ACHN (cell line): Measurements from ENCODE around the gene SIGLEC12.
"Not testable (repeated sequence)": the region's sequence is repeated elsewhere in the genome, so short reads cannot be mapped to it uniquely, and the experiment has no call there.

ENCODE experiments used
- DNase-seq: peaks from one replicate; pipeline ENCODE4 v3.0.0-alpha.2; 2015
- in situ Hi-C: cut with HindIII; loops from 2 replicates; pipeline ENCODE4 v1.10.0; 2017; ENCODE audit warnings: low sequenced_read_pairs, low pct_ligation_motif_present, low pct_unique_long_range_greater_than_20kb

The SIGLEC12 gene

DNA sequence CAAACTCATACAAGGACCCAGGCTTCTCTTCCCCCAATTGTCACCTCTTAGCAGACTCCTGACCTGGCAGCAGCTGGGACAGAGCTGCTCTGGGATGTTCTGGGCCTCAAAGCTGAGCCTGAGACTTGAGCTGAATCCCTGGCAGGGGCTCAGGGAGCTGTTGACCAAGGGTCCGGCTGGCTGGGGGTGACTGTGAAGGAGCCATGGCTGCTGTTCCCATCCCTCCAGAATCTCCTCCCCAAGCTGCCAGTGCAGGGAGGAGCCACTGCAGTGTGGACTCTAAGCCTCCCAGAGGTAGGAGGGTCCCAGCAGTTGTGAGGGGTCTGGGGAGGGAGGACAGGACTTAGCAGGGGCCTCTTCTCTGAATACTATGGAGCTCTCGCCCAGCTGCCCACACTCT, 27.7 kb upstream of the SIGLEC12 start:
- in situ Hi-C loops = no loop called here
- DNase-seq = no peak

DNA sequence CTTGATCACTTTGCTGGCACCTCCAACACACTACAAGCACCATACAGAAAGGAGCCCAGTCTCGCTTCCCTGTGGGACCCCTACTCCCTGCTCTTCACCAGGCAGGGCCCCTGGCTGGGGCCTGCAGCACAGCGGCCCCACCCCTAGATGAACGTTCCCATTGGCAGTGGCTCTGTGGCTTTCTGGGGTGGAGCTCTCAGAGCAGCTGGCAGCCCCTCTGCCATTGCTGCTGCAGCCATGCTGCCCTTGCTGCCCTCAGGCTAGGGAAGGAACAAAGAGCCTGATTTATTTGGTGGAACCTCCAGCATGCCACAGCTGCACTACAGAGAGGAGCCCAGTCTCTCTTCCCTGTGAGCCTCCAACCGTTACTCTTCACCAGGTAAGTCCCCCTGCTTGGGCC, 24.1 kb upstream of the SIGLEC12 start:
- DNase-seq = no peak
- in situ Hi-C loops = no loop called here

GRCh38 chr19:51524666-51525264, 23.2 kb upstream of the SIGLEC12 start:
- in situ Hi-C loops = no loop called here
- DNase-seq = no peak

- in situ Hi-C loops = no loop called here
- no peak for DNase-seq
Observed at GRCh38 chr19:51521781-51522180, 20.2 kb upstream of the SIGLEC12 start.

- in situ Hi-C loops = no loop called here
- no peak for DNase-seq
Observed at GRCh38 chr19:51521357-51521756, 19.8 kb upstream of the SIGLEC12 start.

DNA sequence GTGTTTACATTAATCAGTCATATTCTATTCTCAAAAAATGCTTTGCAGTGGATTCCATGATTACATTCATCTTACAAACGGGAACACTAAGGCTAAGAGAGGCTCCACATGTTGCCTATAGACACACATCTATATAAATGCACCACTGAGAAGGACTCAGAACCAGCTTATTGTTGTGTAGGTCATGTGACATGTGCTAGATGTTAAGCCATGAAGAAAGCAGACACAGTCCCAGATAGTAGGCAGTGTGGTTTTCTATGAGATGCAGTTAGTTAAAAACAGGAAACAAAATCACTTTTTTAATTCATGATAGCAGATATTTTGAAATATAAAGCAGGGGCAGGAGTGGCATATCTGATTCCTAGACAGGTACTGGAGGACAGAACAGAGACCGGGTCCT, 19.1 kb upstream of the SIGLEC12 start:
- no peak for DNase-seq

GRCh38 chr19:51514866-51515481, 13.4 kb upstream of the SIGLEC12 start:
- in situ Hi-C loops = no loop called here
- peak; percentile 53 for DNase-seq

More for the DNA sequence above, 19.1 kb upstream of the SIGLEC12 start:
- in situ Hi-C loops = no loop called here

GRCh38 chr19:51513968-51514367, 12.4 kb upstream of the SIGLEC12 start:
- in situ Hi-C loops = no loop called here
- DNase-seq = no peak

DNA sequence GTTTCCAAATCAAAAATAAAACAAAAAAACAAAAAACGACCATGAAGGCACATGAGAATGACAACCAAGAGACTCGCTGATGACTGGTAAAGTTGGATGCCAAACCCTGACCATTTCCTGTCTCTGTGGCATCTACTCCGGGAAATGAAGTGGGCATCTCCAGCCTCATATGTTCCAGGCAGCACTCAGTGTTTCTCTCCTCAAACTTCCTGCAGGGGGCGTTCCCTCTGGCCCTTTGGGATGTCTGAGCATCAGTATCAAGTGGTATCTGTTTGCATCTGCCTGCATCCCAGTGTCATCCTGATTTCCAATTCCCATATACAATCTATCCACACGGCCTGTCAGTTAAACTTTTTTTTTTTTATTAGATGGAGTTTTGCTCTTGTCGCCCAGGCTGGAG, 9.8 kb upstream of the SIGLEC12 start:
- in situ Hi-C loops = no loop called here
- no peak for DNase-seq

DNA sequence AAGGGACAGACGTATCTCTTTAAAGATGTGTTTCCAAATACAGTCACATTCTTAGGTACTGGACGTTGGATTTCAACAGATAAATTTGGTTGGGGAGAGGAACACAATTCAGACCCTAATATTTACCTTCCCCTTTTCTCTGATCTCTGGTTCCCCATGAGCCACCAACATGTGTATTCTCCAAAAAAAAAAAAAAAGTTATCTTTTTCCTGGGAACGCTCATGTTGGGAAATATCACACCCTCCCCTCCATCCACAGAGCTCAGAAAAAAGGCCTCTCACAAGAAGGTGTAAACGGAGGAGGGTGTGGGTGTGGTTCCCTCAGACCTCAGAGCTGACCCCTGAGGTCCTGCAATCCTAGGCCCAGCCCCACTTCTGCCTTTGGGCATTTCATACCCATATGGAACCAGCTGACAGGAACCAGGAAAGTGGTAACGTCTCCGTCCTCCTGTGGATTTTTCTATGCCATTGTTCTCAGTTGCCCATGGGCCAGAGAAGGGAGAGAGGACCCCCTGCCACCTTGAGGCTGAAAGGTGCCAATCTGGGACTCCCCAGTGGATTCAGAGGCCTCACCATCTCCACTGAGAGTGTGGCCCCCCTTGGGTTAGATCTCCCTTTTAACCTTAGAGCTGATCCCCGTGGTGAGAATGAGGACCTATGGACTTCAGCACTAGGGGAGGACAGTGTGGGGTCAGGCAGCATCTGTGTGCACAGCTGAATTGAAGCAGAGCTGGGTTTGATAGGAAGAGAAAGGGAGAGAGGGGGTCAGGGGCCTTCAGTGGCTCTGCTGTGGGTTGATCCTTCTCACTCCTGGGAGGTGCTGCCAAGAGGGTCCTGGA, 8.4 kb upstream of the SIGLEC12 start:
- in situ Hi-C loops = no loop called here
- no peak for DNase-seq

DNA sequence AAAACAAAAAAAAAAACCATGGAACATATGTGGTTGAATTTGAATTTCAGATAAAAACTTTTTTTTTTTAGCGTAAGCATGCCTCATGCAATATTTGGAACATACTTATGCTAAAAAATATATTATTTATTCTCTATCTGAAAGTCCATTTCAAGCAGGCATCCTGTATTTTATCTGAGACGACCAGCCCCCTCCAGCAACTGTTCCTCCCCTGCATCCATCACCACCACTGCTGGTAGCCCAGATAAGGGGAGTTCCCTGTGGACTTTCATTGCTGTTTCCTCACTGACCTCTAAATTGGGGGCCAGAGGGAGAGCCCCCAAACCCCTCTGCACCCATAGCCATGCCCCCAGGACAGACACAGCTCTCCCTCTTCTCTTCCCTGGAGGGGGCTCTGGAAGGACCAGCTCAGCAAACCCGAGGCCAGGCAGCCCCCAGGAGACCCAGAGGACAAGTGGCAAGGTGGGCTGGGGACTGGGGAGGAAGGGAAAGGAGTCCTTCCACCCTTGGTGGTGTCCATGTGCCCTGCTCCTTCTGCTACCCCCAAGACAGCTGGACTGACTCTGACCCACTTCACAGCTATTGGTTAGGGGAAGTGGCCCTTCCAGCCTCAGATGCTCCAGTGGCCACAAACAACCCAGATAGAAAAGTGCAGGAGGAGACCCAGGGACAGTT, 6.6 kb upstream of the SIGLEC12 start:
- no peak for DNase-seq
- in situ Hi-C loops = no loop called here

DNA sequence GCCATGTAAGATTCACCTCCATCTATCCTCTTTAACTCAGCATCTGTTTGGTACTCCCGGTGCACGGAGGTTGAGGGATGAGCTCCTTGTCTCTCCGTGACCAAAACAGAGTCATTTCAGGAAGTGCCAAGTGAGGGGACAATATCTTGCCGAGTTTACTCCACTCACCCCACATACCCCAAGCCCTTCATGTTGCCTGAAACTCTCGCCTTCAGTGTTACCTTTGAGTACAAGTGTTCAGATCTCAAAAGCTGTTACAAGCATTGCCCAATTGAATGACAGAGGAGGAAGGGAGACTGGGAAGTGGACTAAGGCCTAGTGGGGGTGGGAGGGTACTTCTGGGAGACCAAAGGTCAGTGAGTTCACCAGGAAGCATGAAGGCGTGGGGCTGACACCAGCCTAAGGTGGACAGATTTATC, 6.0 kb upstream of the SIGLEC12 start:
- in situ Hi-C loops = no loop called here

GRCh38 chr19:51507192-51507591, 5.6 kb upstream of the SIGLEC12 start:
- no peak for DNase-seq
- in situ Hi-C loops = no loop called here

More for the DNA sequence above, 6.0 kb upstream of the SIGLEC12 start:
- no peak for DNase-seq

- in situ Hi-C loops = no loop called here
Observed at GRCh38 chr19:51505904-51506303, 4.3 kb upstream of the SIGLEC12 start.

GRCh38 chr19:51503896-51504295, 2.3 kb upstream of the SIGLEC12 start:
- in situ Hi-C loops = no loop called here
- no peak for DNase-seq

More at GRCh38 chr19:51505904-51506303, 4.3 kb upstream of the SIGLEC12 start:
- DNase-seq = no peak

GRCh38 chr19:51503286-51503817, 1.8 kb upstream of the SIGLEC12 start:
- in situ Hi-C loops = no loop called here
- DNase-seq = no peak

DNA sequence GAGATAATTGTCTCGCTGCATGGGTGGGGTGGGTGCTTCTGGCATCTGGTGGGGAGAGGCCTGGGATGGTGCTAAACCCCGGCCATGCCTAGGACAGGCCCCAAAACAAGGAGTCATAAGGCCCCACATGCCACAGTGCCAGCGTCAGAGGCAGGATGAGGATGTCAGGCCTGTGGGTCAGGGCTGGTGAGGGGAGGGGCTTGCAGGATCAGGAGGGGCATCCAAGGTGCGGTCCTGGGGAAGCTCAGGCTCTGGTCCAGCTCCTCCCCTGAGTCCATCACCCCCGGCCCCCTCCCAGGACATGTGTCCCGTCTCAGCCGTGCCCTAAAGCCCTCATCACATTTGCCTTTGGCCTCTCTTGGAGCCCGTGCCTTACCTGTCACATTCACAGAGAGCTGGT, 669 bp downstream of the SIGLEC12 start:
- in situ Hi-C loops, DNase-seq: not testable (repeated sequence)

GRCh38 chr19:51497666-51498065, 3.9 kb downstream of the SIGLEC12 start:
- no peak for DNase-seq
- in situ Hi-C loops = no loop called here

GRCh38 chr19:51493776-51494175, 7.8 kb downstream of the SIGLEC12 start:
- DNase-seq = no peak
- in situ Hi-C loops = no loop called here
